HL-60 (cell line): ENCODE data around the gene NMBR.

ENCODE experiments used
- CTCF ChIP-seq: IDR thresholded peaks from one replicate; pipeline ENCODE4 v1.5.1; 2011; ENCODE audit warnings: low read length, control low read depth, inconsistent platforms; ENCODE audit not compliant: insufficient read depth
- POLR2AphosphoS5 ChIP-seq: IDR thresholded peaks from 2 replicates; pipeline ENCODE4 v1.6.1; 2012; ENCODE audit warnings: low read depth
- REST ChIP-seq: IDR thresholded peaks from 2 replicates; pipeline ENCODE4 v1.6.1; 2012; ENCODE audit warnings: low read depth; ENCODE audit not compliant: insufficient replicate concordance

- TF ChIP-seq POLR2AphosphoS5, result no peak
- no peak for TF ChIP-seq CTCF
- TF ChIP-seq REST, result no peak
These were observed 72.4 kb downstream of the NMBR start for GRCh38 chr6:142074516-142074915.
